Endothelial cell of umbilical vein (primary cell): Measurements from ENCODE around the gene DZIP1.

Experiments
- CTCF ChIP-seq, 2 donors: IDR thresholded peaks; 1 replicate in 1 of 2; 2 replicates in 1 of 2; pipeline ENCODE4 v1.5.1; 2011; ENCODE audit warnings: low read length in 2 of 2, mild to moderate bottlenecking in 2 of 2, moderate library complexity in 2 of 2, control low read depth in 1 of 2, inconsistent platforms in 1 of 2, low read depth in 1 of 2; ENCODE audit not compliant: insufficient read depth in 1 of 2; ENCODE audit errors: extremely low read depth in 1 of 2
- EZH2 ChIP-seq: IDR thresholded peaks from 2 replicates; pipeline ENCODE4 v1.6.1; 2012; ENCODE audit warnings: borderline replicate concordance, low read depth, mild to moderate bottlenecking, moderate library complexity, low read length, inconsistent platforms; ENCODE audit not compliant: severe bottlenecking
- FOS ChIP-seq: IDR thresholded peaks from 2 replicates; pipeline ENCODE4 v1.6.1; 2011; ENCODE audit warnings: mild to moderate bottlenecking, low read length, moderate library complexity, borderline replicate concordance; ENCODE audit not compliant: insufficient read depth
- GATA2 ChIP-seq: IDR thresholded peaks from 2 replicates; pipeline ENCODE4 v1.7.0; 2011; ENCODE audit warnings: low read depth, mild to moderate bottlenecking, moderate library complexity, mixed read lengths, low read length; ENCODE audit not compliant: insufficient read length, insufficient read depth
- JUN ChIP-seq: IDR thresholded peaks from 2 replicates; pipeline ENCODE4 v1.6.1; 2011; ENCODE audit warnings: borderline replicate concordance, low read depth; ENCODE audit not compliant: insufficient read length, insufficient read depth
- MAX ChIP-seq: IDR thresholded peaks from 2 replicates; pipeline ENCODE4 v1.6.1; 2011; ENCODE audit not compliant: insufficient read depth, insufficient read length
- MYC ChIP-seq: IDR thresholded peaks from one replicate; pipeline ENCODE4 v1.6.1; 2011; ENCODE audit warnings: mild to moderate bottlenecking, low read depth, low read length
- POLR2A ChIP-seq: IDR thresholded peaks from 2 replicates; pipeline ENCODE4 v1.6.1; 2012; ENCODE audit warnings: low read depth, mild to moderate bottlenecking, control low read depth, low read length
- POLR2AphosphoS5 ChIP-seq: IDR thresholded peaks from 2 replicates; pipeline ENCODE4 v1.6.1; 2012; ENCODE audit warnings: low read depth, mild to moderate bottlenecking, control low read depth, low read length, moderate library complexity; ENCODE audit not compliant: insufficient read depth

GRCh38 chr13:95533545-95534160, 110.9 kb downstream of the DZIP1 start:
- no peak for TF ChIP-seq CTCF (IDR thresholded peaks at IDR 0.05; ENCODE audit: extremely low read depth in 1 of 2, insufficient read depth in 1 of 2, low read depth in 1 of 2, low read length in 2 of 2)
- no peak for TF ChIP-seq EZH2
- no peak for TF ChIP-seq POLR2AphosphoS5
- TF ChIP-seq MAX = no peak
- no peak for TF ChIP-seq POLR2A
- no peak for TF ChIP-seq JUN
- peak; percentile 32 for TF ChIP-seq GATA2
- TF ChIP-seq MYC = no peak
- TF ChIP-seq FOS = no peak
